ENCODE measurements around the gene TMEM184A.

GRCh38 chr7:1526271-1526754 lies 29.7 kb downstream of the TMEM184A start:
- no peak for TF ChIP-seq POLR2A (IDR thresholded peaks at IDR 0.05; ENCODE audit: low read depth, low read length)
- no peak for TF ChIP-seq EZH2 (IDR thresholded peaks at IDR 0.05; ENCODE audit: borderline replicate concordance, low read depth, low read length, severe bottlenecking)
- TF ChIP-seq CTCF (IDR thresholded peaks at IDR 0.05; ENCODE audit: extremely low read depth in 1 of 2, insufficient read depth in 1 of 2, low read depth in 1 of 2, low read length in 2 of 2) = no peak

Data from endothelial cell of umbilical vein (primary cell).